Kidney tubule cell (primary cell): ENCODE results near the gene L1TD1.
A peak's percentile ranks its signal among the peaks of the same experiment; 100 is the strongest.
"Not testable (repeated sequence)": the region's sequence is repeated elsewhere in the genome, so short reads cannot be mapped to it uniquely, and the experiment has no call there.

ENCODE experiments used
- DNase-seq: peaks from one replicate; pipeline ENCODE4 v3.0.0-alpha.2; 2018; ENCODE audit warnings: low spot score

The L1TD1 gene

DNA sequence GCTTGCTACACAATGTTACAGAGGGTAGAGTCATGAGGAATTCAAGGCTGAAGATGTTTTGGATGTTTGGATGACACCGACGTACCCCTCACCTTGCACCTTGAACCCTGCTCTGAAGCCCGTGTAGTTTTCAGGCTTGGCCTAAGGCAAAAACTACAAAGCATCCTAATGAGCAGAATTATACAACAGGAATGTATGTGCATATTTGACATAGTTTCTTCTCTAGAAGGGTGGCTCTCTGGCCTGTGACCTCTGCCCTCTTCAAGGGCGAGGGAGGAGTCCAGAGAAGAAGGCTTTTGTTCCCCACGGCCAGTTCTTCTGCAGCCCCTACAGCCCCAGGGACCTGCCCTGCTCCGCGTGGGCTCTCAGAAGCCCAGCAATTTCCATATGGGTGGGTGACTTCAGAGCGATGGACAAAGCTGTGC is 43.3 kb downstream of the L1TD1 start:
- no peak for DNase-seq

DNA sequence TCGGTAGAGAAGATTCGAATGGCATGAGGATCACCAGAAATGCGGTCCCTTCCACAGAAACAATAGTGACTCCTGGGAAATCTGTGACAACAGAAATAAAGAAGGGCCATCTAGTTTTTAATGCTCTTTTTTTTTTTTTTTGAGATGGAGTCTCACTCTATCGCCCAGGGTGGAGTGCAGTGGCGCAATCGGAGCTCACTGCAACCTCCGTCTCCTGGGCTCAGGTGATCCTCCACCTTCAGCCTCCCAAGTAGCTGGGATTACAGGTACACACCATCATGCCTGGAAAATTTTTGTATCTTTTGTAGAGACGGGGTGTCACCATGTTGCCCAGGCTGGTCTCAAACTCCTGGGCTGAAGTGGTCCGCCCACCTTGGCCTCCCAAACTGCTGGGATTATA is 43.9 kb downstream of the L1TD1 start:
- DNase-seq: no peak

DNA sequence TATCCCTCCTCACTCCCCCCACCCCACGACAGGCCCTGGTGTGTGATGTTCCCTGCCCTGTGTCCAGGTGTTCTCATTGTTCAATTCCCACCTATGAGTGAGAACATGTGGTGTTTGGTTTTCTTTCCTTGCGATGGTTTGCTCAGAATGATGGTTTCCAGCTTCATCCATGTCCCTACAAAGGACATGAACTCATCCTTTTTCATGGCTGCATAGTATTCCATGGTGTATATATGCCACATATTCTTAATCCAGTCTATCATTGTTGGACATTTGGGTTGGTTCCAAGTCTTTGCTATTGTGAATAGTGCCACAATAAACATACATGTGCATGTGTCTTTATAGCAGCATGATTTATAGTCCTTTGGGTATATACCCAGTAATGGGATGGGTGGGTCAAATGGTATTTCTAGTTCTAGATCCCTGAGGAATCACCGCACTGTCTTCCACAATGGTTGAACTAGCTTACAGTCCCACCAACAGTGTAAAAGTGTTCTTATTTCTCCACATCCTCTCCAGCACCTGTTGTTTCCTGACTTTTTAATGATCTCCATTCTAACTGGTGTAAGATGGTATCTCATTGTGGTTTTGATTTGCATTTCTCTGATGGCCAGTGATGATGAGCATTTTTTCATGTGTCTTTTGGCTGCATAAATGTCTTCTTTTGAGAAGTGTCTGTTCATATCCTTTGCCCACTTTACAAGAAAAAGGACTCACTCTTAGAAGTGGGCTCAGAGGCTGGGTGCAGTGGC is 45.2 kb downstream of the L1TD1 start:
- not testable (repeated sequence) for DNase-seq

DNA sequence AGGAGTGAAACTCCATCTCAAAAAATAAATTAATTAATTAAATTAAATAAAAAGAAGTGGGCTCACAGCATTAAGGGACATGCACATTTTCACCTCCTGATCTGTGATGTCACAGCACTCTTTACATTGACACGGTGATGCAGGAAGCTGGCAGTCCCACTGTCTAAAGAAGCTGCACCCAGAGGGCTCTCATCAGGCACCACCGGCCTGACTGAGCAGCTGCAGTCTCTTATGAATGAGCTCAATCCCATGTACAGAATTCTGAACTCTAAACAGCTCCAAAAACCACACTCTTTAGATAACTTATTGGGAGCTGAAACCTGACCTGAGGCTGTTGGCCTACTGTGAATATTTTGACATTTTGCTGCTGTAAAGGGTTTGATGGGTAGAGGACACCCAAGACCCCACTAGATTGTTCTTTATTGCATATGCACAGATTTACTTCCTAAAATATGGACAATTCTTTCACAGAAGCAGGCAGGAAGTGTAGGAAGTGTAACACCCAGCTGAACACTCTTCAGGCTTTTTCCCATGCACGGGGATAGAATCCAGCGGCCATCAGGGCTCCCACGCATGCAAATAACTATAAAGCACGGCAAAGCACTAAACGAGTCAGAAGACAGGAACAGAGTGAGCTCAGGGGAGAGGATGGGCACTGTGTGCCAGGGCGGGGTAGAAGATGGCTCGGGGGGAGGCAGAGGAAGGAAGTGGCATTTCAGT is 46.2 kb downstream of the L1TD1 start:
- DNase-seq: no peak

- DNase-seq: no peak
Observed at GRCh38 chr1:62241371-62242131, 46.9 kb downstream of the L1TD1 start.

GRCh38 chr1:62244380-62244779 is 49.7 kb downstream of the L1TD1 start:
- not testable (repeated sequence) for DNase-seq

GRCh38 chr1:62245201-62245600 is 50.6 kb downstream of the L1TD1 start:
- peak; percentile 30 for DNase-seq

DNA sequence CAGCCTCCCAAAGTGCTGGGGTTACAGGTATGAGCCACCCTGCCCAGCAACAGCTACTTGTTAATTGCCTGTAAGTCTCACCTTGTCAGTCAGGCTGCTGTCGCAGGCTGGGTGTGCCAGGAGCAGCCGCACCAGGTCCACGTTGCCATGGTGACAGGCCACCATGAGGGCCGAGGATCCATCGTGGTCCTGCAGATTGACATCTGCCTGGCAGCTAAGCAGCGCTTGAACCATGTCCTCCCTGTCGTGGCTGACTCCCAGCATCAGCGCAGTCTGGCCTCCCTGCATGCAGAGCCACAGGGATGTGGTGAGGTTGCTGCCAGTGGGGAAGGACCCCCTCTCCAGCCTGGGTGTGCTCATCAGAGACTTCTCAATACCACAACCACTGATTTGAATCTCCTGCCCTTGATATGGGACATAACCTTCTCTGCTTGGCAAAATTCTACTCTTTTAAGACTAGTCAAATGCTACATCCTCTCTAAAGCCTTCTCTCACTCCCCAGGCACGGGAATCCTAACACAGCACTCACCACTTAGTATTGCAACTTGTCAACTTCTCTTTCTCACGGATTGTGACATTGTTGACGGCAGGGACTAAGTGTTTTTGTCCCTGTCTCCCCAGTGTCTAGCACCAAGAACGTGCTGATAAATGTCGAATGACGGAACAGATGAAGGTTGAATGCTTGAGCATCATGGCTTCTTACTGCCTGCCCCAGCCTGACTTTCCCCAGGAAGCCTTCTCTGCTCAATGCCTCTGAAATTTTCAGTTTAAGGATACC is 52.9 kb downstream of the L1TD1 start:
- DNase-seq: no peak

- no peak for DNase-seq
Observed at GRCh38 chr1:62250126-62250726, 55.6 kb downstream of the L1TD1 start.

DNA sequence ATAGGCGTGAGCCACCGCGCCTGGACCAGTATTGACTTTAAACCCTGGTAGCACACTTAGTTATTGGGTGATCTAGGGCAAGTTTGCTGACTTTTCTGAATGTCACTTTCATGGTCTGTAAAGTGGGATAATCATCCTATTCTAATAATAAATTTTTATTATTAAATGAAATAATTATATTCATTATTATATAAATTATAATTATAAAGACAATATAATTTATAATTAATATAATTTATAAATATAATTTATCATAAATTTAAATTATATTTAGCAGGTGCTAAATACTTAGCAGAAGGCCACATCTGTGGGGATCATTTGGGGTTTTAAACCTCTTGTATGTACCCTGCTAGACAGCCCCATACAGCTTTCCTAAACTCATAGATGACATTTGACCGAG is 64.9 kb downstream of the L1TD1 start:
- DNase-seq: no peak

DNA sequence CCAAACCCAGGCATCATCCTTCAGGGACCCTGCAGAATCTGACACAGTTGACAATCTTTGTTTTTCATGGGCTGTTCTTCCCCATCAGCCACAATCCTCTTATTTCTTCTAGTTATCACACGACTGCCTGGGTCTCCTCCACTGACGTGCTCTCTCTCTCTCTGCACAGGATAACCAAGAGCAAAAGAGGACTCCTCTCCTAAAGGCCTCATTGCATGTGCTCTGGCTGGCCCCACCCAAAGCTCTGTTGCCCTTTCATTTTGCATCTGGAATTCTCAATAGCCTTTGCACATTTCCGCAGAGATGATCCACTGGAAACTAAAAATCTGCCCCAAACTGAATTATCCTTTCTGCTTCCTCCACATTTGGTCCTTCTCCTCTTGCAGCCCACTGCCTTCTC is 66.0 kb downstream of the L1TD1 start:
- no peak for DNase-seq
